ENCODE data around the gene ENOX1.
A peak's percentile ranks its signal among the peaks of the same experiment; 100 is the strongest.

Gene ENOX1

DNA sequence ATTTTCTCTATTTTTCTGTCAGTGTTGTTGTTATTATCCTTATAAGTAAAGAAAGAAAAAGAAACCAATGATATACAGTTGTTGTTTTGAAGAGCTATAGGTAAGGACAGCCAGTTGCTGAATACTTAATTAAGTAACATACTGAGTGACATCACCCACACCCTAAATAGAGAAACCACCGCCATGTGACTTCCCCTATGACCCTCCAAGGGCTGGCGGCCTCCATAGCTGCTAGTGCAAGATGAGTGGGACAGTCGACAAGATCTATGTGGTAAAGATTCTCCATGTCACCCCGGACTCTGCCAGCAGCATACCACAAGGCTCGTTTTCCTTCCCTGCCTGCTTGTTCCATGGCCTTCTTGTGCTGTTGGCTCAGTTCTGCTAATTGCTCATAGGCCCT lies 542.3 kb downstream of the ENOX1 start:
- TF ChIP-seq, protein P1, sequence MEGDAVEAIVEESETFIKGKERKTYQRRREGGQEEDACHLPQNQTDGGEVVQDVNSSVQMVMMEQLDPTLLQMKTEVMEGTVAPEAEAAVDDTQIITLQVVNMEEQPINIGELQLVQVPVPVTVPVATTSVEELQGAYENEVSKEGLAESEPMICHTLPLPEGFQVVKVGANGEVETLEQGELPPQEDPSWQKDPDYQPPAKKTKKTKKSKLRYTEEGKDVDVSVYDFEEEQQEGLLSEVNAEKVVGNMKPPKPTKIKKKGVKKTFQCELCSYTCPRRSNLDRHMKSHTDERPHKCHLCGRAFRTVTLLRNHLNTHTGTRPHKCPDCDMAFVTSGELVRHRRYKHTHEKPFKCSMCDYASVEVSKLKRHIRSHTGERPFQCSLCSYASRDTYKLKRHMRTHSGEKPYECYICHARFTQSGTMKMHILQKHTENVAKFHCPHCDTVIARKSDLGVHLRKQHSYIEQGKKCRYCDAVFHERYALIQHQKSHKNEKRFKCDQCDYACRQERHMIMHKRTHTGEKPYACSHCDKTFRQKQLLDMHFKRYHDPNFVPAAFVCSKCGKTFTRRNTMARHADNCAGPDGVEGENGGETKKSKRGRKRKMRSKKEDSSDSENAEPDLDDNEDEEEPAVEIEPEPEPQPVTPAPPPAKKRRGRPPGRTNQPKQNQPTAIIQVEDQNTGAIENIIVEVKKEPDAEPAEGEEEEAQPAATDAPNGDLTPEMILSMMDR (IDR thresholded peaks at IDR 0.05; ENCODE audit: extremely low read depth, insufficient read depth, missing control alignments) = no peak
- in situ Hi-C loops (cut with MboI; ENCODE audit: low pct_unique_long_range_greater_than_20kb, low sequenced_read_pairs, unreplicated experiment) = no loop called here

DNA sequence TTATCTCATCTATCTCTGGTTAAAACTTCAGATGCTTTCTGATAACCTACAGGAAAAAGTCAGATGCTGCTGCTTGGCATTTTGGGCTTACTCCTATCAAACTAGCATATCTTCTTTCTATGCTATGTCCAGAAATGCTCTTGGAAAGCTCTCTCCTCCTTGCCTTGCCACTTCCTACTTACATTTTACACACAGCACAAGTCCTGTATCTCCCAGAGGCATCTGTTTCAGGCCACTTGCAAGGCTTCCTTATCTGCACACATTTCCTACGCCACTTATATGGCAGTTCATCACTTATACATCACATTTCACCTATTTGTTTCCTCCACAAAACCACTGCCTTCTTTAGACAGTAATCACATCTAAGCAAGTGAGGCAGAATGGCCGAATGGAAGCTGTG lies 543.1 kb downstream of the ENOX1 start:
- in situ Hi-C loops (cut with MboI; ENCODE audit: low pct_unique_long_range_greater_than_20kb, low sequenced_read_pairs, unreplicated experiment) = no loop called here
- no peak for DNase-seq (ENCODE audit: low spot score)
- TF ChIP-seq, protein P1 (IDR thresholded peaks at IDR 0.05; ENCODE audit: extremely low read depth, insufficient read depth, missing control alignments) = no peak

More for the DNA sequence above, 542.3 kb downstream of the ENOX1 start:
- no peak for DNase-seq (ENCODE audit: low spot score)

DNA sequence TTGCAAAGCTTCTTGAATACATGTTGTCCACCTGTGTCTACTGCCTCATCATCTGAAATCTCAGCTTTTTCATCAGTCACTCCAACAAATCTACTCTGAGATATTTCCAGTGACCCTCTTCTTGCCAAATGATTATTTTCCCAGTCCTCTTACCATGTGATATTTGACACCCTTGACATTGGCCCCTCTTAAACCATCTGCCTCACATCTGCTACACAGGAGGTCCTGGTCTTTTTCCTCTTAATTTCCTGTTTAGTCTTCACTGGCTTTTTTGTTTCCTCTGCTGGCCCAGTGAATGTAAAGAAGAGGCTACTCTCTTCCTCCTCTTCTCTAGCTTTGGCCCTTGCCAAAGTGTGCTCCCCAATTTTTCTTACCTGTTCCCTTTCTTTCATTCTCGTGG lies 544.7 kb downstream of the ENOX1 start:
- TF ChIP-seq, protein P1 (IDR thresholded peaks at IDR 0.05; ENCODE audit: extremely low read depth, insufficient read depth, missing control alignments) = no peak
- in situ Hi-C loops (cut with MboI; ENCODE audit: low pct_unique_long_range_greater_than_20kb, low sequenced_read_pairs, unreplicated experiment) = no loop called here
- no peak for DNase-seq (ENCODE audit: low spot score)

DNA sequence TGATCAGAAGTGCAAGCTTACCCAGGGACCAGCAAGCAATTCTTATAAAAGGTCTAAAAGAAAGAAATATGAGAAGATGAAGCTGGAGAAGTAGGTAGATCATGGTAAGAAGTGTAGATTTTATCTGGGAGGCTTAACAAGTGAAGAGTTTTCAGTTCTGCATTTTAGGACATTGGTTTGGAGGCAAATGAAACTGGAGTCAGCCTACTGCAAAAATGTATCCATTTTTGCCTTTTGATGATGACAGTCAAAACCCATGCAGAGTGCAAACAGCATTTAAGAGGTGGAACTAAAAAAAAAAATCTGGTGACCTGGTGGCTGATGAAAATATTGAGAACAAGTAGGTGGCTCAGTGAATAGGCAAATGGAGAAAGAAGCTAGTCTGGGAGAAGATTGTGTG lies 546.5 kb downstream of the ENOX1 start:
- in situ Hi-C loops (cut with MboI; ENCODE audit: low pct_unique_long_range_greater_than_20kb, low sequenced_read_pairs, unreplicated experiment) = no loop called here
- TF ChIP-seq, protein P1 (IDR thresholded peaks at IDR 0.05; ENCODE audit: extremely low read depth, insufficient read depth, missing control alignments) = no peak
- DNase-seq (ENCODE audit: low spot score) = peak; percentile 65

DNA sequence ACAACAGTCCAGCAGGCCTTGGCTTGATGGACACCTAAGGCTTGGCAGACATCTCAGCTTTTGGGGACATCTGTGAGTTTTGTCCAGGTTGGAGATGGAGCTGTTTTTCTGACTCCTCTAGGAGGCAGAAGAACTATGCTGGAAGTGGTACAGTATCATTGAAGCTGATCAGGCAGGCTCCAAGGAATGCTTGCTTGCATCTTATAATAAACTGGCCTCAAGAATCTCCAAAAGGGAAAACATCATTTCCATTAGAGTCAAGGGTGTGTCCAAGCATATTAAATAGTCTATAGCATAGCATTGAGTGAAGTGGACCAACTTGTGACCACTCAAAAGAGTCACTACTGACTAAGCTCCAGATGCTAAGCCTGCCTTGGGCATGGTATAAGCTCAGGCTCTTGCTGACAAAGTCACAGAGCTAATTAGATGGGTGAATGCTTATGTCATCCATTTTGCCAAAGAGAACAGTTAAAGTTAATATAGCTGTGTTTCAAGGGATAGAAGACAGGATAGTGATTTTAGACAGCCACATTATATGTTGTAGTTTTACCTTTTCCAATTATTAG lies 547.4 kb downstream of the ENOX1 start:
- TF ChIP-seq, protein P1 (IDR thresholded peaks at IDR 0.05; ENCODE audit: extremely low read depth, insufficient read depth, missing control alignments) = no peak
- in situ Hi-C loops (cut with MboI; ENCODE audit: low pct_unique_long_range_greater_than_20kb, low sequenced_read_pairs, unreplicated experiment) = no loop called here
- no peak for DNase-seq (ENCODE audit: low spot score)

DNA sequence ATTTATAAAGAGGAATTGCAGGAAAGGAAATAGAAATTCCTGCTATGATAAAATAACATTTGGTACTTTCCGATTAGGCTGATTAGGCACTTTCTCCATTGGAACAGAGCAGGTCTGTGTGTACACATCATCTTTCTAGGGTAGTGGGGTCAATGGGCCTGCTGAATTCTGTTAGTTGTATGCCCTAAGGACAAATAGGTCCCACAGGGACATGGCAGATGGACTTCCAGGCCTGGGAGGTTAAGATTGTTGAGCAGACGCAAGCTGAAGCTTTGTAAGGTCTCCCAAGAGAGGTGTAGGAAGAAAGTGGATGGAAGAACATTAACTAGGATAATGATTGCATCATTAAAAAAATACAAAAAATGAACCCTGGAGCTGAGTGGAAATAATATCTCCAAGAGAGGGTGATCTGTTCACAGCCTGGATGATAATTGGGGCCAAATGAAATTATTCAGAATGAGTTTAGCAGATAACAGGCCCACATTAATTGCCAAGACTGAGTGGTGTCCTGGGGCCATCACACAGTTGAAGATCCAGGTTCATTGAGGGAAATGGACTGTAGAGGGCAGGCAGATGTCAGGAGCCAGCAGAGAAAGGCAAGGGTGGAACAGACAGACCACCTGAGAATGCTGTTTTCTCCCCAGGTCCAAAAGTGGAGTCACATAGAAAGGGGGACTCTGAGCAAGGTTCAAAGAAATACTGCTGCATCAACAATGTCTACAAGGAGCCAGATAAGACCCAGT lies 548.3 kb downstream of the ENOX1 start:
- no peak for DNase-seq (ENCODE audit: low spot score)
- TF ChIP-seq, protein P1 (IDR thresholded peaks at IDR 0.05; ENCODE audit: extremely low read depth, insufficient read depth, missing control alignments) = peak; percentile 5
- in situ Hi-C loops (cut with MboI; ENCODE audit: low pct_unique_long_range_greater_than_20kb, low sequenced_read_pairs, unreplicated experiment) = no loop called here
